Osteoblast (primary cell): ENCODE measurements around the gene IL22RA1. TPM values are rescaled to one million over a fixed set of nuclear protein-coding genes. Genes with fewer than 3 reads are reported as not detected.

Experiments used
- DNase-seq: peaks from one replicate; pipeline ENCODE4 v3.0.0; 2011; ENCODE audit warnings: low spot score, mixed read lengths; ENCODE audit not compliant: insufficient read length; ENCODE audit errors: missing footprints
- H2AFZ ChIP-seq: 2 replicates; pipeline ENCODE4 v1.6.0; 2011; ENCODE audit warnings: mild to moderate bottlenecking, low read length
- H3K27ac ChIP-seq: 2 replicates; pipeline ENCODE4 v1.5.1; 2011; ENCODE audit warnings: mild to moderate bottlenecking, low read depth, low read length, moderate library complexity
- H3K27me3 ChIP-seq: 2 replicates; pipeline ENCODE4 v1.6.0; 2012; ENCODE audit warnings: mild to moderate bottlenecking, control low read depth, inconsistent platforms, low read length, moderate library complexity; ENCODE audit not compliant: insufficient read depth
- H3K36me3 ChIP-seq: 2 replicates; pipeline ENCODE4 v1.5.1; 2011; ENCODE audit warnings: mild to moderate bottlenecking, low read length, control low read depth, moderate library complexity; ENCODE audit not compliant: insufficient read depth
- H3K4me1 ChIP-seq: 2 replicates; pipeline ENCODE4 v1.5.1; 2011; ENCODE audit warnings: mild to moderate bottlenecking, low read length, control low read depth, moderate library complexity; ENCODE audit not compliant: insufficient read depth
- H3K4me2 ChIP-seq: 2 replicates; pipeline ENCODE4 v1.6.0; 2011; ENCODE audit warnings: mild to moderate bottlenecking, low read length; ENCODE audit not compliant: insufficient read depth
- H3K4me3 ChIP-seq: fragments of 200-600 bp; sonication (generic); 3 replicates; pipeline ENCODE4 v1.5.1; 2012; ENCODE audit warnings: mild to moderate bottlenecking, low read length, inconsistent platforms; ENCODE audit not compliant: insufficient read depth
- H3K79me2 ChIP-seq: 2 replicates; pipeline ENCODE4 v1.6.0; 2012; ENCODE audit warnings: mild to moderate bottlenecking, low read length, control low read depth, inconsistent platforms; ENCODE audit not compliant: insufficient read depth
- H3K9me3 ChIP-seq: 2 replicates; pipeline ENCODE4 v1.5.1; 2011; ENCODE audit warnings: low read depth, low read length, control low read depth
- H4K20me1 ChIP-seq: 2 replicates; pipeline ENCODE4 v1.6.0; 2012; ENCODE audit warnings: mild to moderate bottlenecking, low read length, control low read depth; ENCODE audit not compliant: insufficient read depth
- total RNA-seq: library from RNA; depleted of rRNA; stranded (reverse); fragments of >200 nt; gene quantifications from 2 replicates; pipeline ENCODE4 v1.2.3, GENCODE V29; 2012
- TF ChIP-seq, protein P1 (sequence below): IDR thresholded peaks from 2 replicates; pipeline ENCODE4 v1.5.1; 2011; ENCODE audit warnings: mild to moderate bottlenecking, low read depth, low read length, moderate library complexity; ENCODE audit errors: extremely low read depth

The IL22RA1 gene
- total RNA-seq, 1 donor = under 0.01 TPM

DNA sequence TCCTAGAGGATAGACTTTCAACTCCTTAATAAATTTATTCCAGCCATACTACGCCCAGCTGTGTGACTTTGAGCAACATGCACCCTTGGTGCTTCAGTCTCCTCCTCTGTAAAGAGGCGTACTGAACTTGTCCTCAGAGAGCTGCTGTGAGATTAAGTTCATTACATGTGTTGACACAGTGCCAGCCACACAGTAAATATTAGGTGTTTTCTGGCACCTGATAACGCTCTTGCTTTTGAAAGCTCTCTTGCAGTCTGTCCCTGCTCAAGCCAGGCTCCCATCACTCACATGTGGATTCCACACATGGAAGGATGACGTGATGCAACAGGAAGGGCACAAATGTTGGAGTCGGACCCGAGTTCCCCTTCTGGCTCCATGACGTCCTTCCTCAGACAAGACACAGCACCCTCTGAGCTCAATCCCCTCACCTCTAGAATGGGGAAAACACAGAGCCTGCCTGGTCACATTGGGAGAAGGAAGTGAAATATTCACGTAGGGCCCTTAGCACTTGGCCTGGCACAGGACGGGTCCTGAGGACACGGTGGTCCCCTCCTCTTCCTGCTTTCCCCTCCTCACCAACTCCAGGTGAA, 36.4 kb upstream of the IL22RA1 start:
- no peaks in the 10 kb centered on the region for H4K20me1 ChIP-seq
- no peak overlapping the region for H3K4me3 ChIP-seq
- peaks cover 4% of the 10 kb centered on the region for H3K27me3 ChIP-seq
- no peaks in the 10 kb centered on the region for H3K36me3 ChIP-seq
- no peaks in the 10 kb centered on the region for H3K79me2 ChIP-seq
- TF ChIP-seq, protein P1, sequence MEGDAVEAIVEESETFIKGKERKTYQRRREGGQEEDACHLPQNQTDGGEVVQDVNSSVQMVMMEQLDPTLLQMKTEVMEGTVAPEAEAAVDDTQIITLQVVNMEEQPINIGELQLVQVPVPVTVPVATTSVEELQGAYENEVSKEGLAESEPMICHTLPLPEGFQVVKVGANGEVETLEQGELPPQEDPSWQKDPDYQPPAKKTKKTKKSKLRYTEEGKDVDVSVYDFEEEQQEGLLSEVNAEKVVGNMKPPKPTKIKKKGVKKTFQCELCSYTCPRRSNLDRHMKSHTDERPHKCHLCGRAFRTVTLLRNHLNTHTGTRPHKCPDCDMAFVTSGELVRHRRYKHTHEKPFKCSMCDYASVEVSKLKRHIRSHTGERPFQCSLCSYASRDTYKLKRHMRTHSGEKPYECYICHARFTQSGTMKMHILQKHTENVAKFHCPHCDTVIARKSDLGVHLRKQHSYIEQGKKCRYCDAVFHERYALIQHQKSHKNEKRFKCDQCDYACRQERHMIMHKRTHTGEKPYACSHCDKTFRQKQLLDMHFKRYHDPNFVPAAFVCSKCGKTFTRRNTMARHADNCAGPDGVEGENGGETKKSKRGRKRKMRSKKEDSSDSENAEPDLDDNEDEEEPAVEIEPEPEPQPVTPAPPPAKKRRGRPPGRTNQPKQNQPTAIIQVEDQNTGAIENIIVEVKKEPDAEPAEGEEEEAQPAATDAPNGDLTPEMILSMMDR = no peak
- H3K27ac ChIP-seq = no peak overlapping the region
- H3K4me1 ChIP-seq = no peaks in the 10 kb centered on the region
- H3K4me2 ChIP-seq = no peak overlapping the region
- no peaks in the 10 kb centered on the region for H3K9me3 ChIP-seq
- H2AFZ ChIP-seq = no peak overlapping the region
- DNase-seq = no peak

DNA sequence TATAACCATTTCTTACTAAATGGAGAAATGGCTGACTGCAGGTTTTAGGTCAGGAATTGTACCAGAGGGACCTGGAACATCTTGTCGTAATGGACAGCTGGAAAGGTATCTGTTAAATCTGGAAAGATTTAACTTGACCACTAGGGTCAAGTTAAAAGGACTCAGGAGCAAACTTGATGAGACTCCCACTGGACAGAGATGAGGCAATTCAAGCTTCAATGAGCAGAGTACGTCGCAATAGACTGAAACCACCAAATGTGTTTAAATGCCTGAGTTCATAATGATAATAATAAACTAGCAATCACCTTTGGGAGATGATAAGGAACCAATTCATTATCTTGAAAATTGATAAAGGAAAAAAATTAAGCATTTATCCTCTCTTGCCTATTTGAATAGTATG, 35.5 kb upstream of the IL22RA1 start:
- Histone ChIP-seq H3K4me1 (no peaks in the 10 kb centered on the region), H4K20me1 (no peaks in the 10 kb centered on the region), H3K4me2 (no peak overlapping the region), H2AFZ (no peak overlapping the region), H3K79me2 (no peaks in the 10 kb centered on the region), H3K27me3 (peaks cover 12% of the 10 kb centered on the region), H3K9me3 (no peaks in the 10 kb centered on the region), H3K4me3 (no peak overlapping the region), H3K27ac (no peak overlapping the region), H3K36me3 (no peaks in the 10 kb centered on the region)
- no peak for DNase-seq
- TF ChIP-seq, protein P1 = no peak

DNA sequence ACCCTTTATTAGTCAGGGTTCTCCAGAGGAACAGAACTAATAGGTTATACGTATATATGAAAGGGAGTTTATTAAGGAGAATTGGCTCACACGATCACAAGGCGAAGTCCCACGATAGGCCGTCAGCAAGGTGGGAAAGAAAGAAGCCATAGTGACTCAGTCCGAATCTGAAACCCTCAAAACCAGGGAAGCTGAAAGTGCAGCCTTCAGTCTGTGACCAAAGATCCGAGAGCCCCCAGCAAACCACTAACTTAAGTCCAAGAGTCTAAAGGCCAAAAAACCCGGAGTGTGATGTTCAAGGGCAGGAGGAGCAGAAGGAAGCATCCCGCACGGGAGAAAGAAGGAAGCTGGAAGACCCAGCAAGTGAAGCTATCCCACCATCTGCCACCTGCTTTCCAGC, 34.2 kb upstream of the IL22RA1 start:
- TF ChIP-seq, protein P1 = no peak
- H3K4me1 ChIP-seq = no peaks in the 10 kb centered on the region
- H3K9me3 ChIP-seq = no peaks in the 10 kb centered on the region

DNA sequence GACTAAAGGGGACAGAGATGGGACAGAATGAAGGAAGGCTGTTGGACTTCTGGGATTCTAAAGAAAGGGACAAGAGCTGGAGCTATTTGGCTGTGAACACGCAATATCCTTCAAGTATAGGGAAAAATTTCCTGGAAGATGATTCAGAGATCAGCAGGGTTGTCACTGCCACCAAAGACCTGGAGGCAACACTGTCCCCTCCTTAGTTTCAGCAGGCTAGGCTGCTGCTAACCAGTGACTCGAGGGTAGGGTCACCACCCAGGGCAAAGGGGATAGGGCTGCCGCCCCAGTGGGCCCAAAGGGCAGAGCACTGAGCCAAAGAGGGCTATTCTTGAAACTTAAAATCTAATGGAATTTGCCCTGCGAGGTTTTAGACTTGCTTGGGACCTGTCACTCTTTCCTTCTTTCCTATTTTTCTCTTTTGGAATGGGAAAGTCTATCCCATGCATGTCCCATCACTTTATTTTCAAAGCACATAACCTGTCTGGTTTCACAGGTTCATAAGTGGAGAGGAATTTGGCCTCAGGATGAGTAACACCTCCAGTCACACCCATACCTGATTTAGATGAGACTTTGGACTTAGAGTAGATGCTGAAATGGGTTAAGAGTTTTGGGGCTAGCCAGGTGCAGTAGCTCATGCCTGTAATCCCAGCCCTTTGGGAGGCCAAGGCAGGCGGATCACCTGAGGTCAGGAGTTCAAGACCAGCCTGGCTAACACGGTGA, 32.3 kb upstream of the IL22RA1 start:
- Histone ChIP-seq H3K9me3 (no peaks in the 10 kb centered on the region), H3K4me1 (no peaks in the 10 kb centered on the region), H3K27me3 (peaks cover 18% of the 10 kb centered on the region), H4K20me1 (no peaks in the 10 kb centered on the region), H3K4me3 (no peak overlapping the region), H3K27ac (no peak overlapping the region), H2AFZ (no peak overlapping the region), H3K4me2 (no peak overlapping the region), H3K79me2 (no peaks in the 10 kb centered on the region), H3K36me3 (no peaks in the 10 kb centered on the region)
- no peak for DNase-seq
- TF ChIP-seq, protein P1 = no peak

More for the DNA sequence above, 34.2 kb upstream of the IL22RA1 start:
- no peak overlapping the region for H3K27ac ChIP-seq
- H4K20me1 ChIP-seq = no peaks in the 10 kb centered on the region
- no peaks in the 10 kb centered on the region for H3K36me3 ChIP-seq
- DNase-seq = no peak
- H3K4me2 ChIP-seq = no peak overlapping the region
- H3K27me3 ChIP-seq = peaks cover 18% of the 10 kb centered on the region
- no peak overlapping the region for H3K4me3 ChIP-seq
- H3K79me2 ChIP-seq = no peaks in the 10 kb centered on the region
- no peak overlapping the region for H2AFZ ChIP-seq
